ENCODE measurements around the gene TCTN2. TPM values are rescaled to one million over a fixed set of nuclear protein-coding genes. Genes with fewer than 3 reads are reported as not detected.

Gene TCTN2
- total RNA-seq, 4 donors from 2014 or later: 7.2 to 20.0 (median 14.9) TPM

DNA sequence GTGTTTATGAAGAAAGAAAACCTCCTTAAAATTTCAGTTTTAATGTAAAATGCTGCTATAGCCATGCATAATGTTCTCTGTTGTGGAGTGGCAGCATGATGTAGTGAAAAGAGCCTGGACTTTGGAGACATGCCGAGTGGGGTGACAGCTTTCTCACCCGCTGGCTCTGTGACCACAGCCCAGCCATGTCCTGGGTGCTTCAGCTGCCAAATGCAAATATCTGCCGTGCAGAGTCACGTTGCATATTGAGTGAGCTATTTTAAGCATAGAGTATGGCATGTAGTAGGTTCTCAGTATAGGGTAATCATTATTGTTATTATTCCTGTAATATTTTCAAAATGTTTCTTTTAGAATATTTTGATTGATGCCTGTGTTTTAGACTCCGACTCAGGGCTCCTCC, 15.5 kb upstream of the TCTN2 start:
- Histone ChIP-seq H3K27ac (no peak overlapping the region), H3K36me3 (peaks cover 0 to 77% (median 0%) of the 10 kb centered on the region in 3 donors), H3K27me3 (no peaks in the 10 kb centered on the region), H3K9me3 (no peaks in the 10 kb centered on the region), H3K4me1 (no peaks in the 10 kb centered on the region), H3K4me3 (no peak overlapping the region)
- TF ChIP-seq EP300 (IDR thresholded peaks at IDR 0.05): no peak
- TF ChIP-seq, protein P1, sequence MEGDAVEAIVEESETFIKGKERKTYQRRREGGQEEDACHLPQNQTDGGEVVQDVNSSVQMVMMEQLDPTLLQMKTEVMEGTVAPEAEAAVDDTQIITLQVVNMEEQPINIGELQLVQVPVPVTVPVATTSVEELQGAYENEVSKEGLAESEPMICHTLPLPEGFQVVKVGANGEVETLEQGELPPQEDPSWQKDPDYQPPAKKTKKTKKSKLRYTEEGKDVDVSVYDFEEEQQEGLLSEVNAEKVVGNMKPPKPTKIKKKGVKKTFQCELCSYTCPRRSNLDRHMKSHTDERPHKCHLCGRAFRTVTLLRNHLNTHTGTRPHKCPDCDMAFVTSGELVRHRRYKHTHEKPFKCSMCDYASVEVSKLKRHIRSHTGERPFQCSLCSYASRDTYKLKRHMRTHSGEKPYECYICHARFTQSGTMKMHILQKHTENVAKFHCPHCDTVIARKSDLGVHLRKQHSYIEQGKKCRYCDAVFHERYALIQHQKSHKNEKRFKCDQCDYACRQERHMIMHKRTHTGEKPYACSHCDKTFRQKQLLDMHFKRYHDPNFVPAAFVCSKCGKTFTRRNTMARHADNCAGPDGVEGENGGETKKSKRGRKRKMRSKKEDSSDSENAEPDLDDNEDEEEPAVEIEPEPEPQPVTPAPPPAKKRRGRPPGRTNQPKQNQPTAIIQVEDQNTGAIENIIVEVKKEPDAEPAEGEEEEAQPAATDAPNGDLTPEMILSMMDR (IDR thresholded peaks at IDR 0.05): no peak
- no peak for TF ChIP-seq POLR2A (IDR thresholded peaks at IDR 0.05)
- no peak for DNase-seq (ENCODE audit: low spot score in 2 of 2)
- 85 to 90% methylated on average over 5 of the region's 5 CpGs for WGBS, 2 donors

DNA sequence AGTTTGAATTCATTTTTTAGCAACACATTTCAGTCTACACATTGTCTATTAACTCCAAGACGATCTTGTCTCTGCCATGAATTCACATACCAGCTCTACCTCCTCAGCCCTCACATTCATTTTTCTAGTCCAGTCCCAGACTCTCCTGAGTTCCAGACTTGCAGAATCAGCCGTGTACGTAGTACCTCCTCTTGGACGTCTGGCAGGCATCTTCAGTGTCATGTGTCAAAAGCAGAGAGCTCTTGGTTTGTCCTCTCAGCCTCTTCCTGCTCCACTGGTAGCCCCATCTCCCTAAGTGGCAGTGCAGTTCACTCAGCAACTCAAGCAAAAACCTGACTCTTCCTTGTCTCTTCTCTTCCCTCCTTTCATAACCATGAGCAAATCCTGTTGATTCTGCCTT, 14.5 kb upstream of the TCTN2 start:
- no peak overlapping the region for H3K4me3 ChIP-seq
- H3K4me1 ChIP-seq: no peaks in the 10 kb centered on the region
- H3K36me3 ChIP-seq: peaks cover 0 to 76% (median 0%) of the 10 kb centered on the region in 3 donors
- H3K27ac ChIP-seq: no peak overlapping the region
- 82 to 85% methylated on average over 4 of the region's 4 CpGs for WGBS, 2 donors
- H3K27me3 ChIP-seq: no peaks in the 10 kb centered on the region
- DNase-seq (ENCODE audit: low spot score in 2 of 2): no peak
- TF ChIP-seq POLR2A (IDR thresholded peaks at IDR 0.05) (no peak), EP300 (IDR thresholded peaks at IDR 0.05) (no peak)
- TF ChIP-seq, protein P1 (IDR thresholded peaks at IDR 0.05): no peak
- no peaks in the 10 kb centered on the region for H3K9me3 ChIP-seq

DNA sequence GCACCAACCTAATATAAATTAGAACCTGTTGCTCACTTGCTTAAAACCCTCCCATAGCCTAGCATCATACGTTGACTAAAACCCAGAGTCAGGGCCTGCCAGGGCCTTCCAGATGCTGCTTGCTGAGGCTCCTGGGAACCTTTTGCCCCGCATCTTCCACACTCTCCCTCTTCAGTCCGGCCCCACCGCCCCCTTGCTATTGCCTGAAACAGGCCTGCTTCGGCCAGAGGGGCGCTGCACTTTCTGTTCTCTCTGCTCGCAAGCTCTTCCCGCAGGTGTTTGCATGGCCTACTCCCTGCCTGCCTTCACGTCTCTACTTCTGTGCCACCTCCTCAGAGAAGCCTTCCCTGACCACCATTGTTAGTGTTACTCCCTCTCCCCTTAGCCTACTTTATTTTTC, 13.7 kb upstream of the TCTN2 start:
- WGBS, 2 donors: 83 to 91% methylated on average over 9 of the region's 9 CpGs

DNA sequence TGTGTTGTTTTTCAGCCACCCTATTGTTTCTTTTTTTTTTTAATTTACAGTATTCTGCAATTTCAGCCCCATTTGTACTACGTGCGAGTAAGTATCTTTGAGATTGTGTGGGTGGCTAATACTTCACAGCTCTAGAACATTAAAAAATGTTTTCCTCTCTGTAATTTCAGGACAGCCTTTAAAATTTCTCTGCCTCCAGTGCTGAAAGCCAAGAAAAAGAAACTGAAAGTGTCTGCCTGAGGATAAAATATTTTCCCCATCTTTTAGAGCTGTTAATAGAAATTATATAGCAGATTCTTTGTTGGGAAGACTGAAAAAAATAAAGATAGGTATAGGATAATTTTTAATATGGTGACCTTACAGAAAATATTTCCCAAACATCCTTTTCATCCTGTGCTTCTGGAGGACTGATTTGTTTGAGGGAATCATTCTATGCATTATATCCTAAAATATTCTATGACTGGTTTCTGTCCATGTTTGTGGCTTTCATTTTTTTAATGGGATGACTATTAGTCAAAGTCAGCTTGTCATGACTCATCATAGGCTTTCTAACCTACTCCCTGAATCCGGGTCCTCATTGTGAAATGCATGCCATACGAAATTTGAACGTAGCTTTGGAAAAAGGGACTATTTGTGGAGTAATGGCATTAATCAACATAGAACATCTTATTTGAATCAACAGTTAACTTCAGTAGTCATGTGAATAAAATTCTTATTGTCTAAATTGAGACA, 10.8 kb upstream of the TCTN2 start:
- Histone ChIP-seq H3K4me3 (no peak overlapping the region), H3K9me3 (no peaks in the 10 kb centered on the region), H3K36me3 (peaks cover 0 to 74% (median 0%) of the 10 kb centered on the region in 3 donors), H3K4me1 (no peaks in the 10 kb centered on the region), H3K27me3 (no peaks in the 10 kb centered on the region), H3K27ac (peak overlapping the region in 3 of 4 donors; percentile 36 to 82 (median 48))
- TF ChIP-seq EP300 (IDR thresholded peaks at IDR 0.05) (no peak), POLR2A (IDR thresholded peaks at IDR 0.05) (no peak)
- TF ChIP-seq, protein P1 (IDR thresholded peaks at IDR 0.05): no peak
- DNase-seq (ENCODE audit: low spot score in 2 of 2): no peak
- WGBS, 2 donors: 54 to 60% methylated on average over 5 of the region's 5 CpGs

More for the DNA sequence above, 13.7 kb upstream of the TCTN2 start:
- H3K27ac ChIP-seq: no peak overlapping the region
- H3K4me3 ChIP-seq: no peak overlapping the region
- no peaks in the 10 kb centered on the region for H3K27me3 ChIP-seq
- no peaks in the 10 kb centered on the region for H3K9me3 ChIP-seq
- H3K4me1 ChIP-seq: no peaks in the 10 kb centered on the region
- TF ChIP-seq, protein P1 (IDR thresholded peaks at IDR 0.05): no peak
- TF ChIP-seq POLR2A (IDR thresholded peaks at IDR 0.05): no peak
- peaks cover 0 to 73% (median 0%) of the 10 kb centered on the region in 3 donors for H3K36me3 ChIP-seq
- DNase-seq (ENCODE audit: low spot score in 2 of 2): no peak

DNA sequence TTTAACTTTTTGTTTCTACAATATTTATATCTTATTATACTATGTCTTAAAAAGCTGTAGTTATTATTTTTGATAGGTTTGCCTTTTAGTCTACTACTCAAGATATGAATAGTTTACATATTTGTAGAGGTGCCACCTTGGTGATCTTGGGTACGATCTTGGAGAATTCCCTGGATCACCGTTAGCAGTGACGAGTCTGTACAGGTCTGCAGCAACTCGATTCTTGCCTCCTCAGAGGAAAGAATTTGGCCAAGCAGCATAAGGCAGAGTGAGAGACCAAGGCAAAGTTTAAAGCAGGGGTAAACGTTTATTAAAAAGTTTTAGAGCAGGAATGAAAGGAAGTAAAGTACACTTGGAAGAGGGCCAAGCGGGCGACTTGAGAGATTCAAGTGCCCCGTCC, 3.1 kb upstream of the TCTN2 start:
- Histone ChIP-seq H3K36me3 (peaks cover 0 to 17% (median 0%) of the 10 kb centered on the region in 3 donors), H3K9me3 (no peaks in the 10 kb centered on the region), H3K27ac (no peak overlapping the region), H3K4me3 (no peak overlapping the region), H3K27me3 (no peaks in the 10 kb centered on the region), H3K4me1 (peaks cover 0 to 17% (median 3%) of the 10 kb centered on the region in 4 donors)
- DNase-seq (ENCODE audit: low spot score in 2 of 2): no peak
- WGBS, 2 donors: 76 to 78% methylated on average over 8 of the region's 8 CpGs
- TF ChIP-seq, protein P1 (IDR thresholded peaks at IDR 0.05): no peak
- TF ChIP-seq EP300 (IDR thresholded peaks at IDR 0.05): no peak
- no peak for TF ChIP-seq POLR2A (IDR thresholded peaks at IDR 0.05)
